ENCODE results near the gene CHEK1.

The CHEK1 gene

DNA sequence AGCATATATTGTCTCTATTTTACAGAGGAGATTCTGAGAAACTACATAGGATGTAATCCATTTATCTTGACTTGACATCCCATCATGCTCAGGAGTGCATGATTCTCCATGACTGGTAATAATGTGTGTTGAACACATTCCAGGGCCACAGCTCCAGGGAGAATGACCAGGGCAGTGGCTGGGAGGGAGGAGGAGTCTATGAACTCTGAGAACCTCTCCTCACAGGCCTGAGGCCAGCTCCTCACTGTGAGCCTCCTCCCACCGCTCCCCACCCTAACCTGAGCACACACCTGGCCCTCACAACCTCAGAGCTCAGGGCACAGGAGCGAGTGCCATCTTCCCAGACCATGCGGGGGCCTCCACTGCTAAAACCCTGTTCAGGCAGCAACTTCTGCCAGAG is 63.7 kb downstream of the CHEK1 start:
- H3K4me3 ChIP-seq (ENCODE audit: low read depth, low read length) = no peak overlapping the region
- DNase-seq (ENCODE audit: low read depth) = no peak
- TF ChIP-seq, protein P1, sequence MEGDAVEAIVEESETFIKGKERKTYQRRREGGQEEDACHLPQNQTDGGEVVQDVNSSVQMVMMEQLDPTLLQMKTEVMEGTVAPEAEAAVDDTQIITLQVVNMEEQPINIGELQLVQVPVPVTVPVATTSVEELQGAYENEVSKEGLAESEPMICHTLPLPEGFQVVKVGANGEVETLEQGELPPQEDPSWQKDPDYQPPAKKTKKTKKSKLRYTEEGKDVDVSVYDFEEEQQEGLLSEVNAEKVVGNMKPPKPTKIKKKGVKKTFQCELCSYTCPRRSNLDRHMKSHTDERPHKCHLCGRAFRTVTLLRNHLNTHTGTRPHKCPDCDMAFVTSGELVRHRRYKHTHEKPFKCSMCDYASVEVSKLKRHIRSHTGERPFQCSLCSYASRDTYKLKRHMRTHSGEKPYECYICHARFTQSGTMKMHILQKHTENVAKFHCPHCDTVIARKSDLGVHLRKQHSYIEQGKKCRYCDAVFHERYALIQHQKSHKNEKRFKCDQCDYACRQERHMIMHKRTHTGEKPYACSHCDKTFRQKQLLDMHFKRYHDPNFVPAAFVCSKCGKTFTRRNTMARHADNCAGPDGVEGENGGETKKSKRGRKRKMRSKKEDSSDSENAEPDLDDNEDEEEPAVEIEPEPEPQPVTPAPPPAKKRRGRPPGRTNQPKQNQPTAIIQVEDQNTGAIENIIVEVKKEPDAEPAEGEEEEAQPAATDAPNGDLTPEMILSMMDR (IDR thresholded peaks at IDR 0.05; ENCODE audit: low read depth, low read length, missing control alignments) = no peak

DNA sequence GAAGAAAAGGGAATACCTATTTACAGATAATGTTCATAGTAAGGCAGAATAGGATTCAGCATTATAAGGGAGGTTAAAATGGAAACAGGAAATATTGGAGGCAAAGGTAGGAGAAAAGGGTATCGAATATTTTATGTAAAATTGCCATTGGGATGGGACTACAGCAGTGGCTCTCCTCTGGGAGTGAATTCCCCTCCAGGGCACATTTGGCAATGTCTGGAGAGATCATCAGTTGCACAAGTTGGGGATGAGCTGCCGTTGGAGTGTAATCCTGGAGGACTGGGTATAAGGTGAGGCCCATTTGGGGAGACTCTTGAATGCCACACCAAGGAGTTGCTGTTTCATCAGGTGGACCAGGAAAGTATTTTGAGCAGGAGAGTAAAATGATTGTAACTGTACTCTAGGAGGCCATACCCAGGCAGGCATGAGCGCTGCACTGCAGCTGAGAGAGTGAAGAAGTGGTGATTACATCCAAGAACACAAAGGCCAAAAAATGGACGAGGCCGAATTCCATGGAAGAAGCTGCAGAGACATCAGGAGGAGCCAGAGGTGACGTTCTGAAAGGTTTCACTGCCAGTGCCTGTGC is 64.4 kb downstream of the CHEK1 start:
- DNase-seq (ENCODE audit: low read depth) = no peak
- H3K4me3 ChIP-seq (ENCODE audit: low read depth, low read length) = no peak overlapping the region
- TF ChIP-seq, protein P1 (IDR thresholded peaks at IDR 0.05; ENCODE audit: low read depth, low read length, missing control alignments) = no peak

DNA sequence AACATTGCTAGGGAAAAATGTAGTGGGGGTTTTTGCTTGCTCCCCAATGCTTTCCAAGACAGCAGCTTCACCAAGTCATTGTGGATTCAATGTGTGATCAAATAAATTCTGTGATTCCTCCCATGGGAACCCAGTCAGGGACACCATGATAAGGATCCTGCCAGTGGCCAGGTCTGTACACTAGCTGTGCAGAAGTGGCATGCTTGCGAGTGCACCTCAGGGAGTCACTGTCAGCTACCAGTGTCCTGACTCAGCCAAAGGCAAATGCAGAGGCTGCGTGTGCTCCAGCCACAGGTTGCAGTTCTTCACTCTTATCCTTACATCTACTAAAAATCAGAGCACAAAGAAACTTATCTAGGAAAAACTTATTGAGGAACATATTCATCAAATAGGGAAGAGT is 65.0 kb downstream of the CHEK1 start:
- TF ChIP-seq, protein P1 (IDR thresholded peaks at IDR 0.05; ENCODE audit: low read depth, low read length, missing control alignments) = no peak
- no peak for DNase-seq (ENCODE audit: low read depth)
- H3K4me3 ChIP-seq (ENCODE audit: low read depth, low read length) = no peak overlapping the region

DNA sequence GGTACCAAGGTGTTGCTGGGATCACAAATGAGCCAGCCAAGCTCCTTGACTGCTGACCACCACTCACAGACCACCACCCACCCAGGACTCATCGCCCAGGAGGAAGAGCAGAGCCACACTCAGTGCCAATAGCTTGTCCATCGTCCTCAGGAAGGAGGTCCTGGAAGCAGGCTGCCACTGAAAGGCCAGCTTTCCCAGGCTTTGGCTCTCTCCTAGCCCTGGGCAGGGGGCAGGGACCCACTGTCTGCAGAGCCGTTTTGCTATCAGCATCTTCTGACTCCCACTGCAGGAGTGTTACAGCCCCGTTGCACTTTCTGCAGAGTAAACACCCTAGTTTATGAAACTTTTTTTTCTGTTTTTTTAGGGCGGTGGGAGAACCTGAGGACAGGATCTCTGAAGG is 67.9 kb downstream of the CHEK1 start:
- TF ChIP-seq, protein P1 (IDR thresholded peaks at IDR 0.05; ENCODE audit: low read depth, low read length, missing control alignments) = no peak
- no peak overlapping the region for H3K4me3 ChIP-seq (ENCODE audit: low read depth, low read length)
- DNase-seq (ENCODE audit: low read depth) = no peak

DNA sequence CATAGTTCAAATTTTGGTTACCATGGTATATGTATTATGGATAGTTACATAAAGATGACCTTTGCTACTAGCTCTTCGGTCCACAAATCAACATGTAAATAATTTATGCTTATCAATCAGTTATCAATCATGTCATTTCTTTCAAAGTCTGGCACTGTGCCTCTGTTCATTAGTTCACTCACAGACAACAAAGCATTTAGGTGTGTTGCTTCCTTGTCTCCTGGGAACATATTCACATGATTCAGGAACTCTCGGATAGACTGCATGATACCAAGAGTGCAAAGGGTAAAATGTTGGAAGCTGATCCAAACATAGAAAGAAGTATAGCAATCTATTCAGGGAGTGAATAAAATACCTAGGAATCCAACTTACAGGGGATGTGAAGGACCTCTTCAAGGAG is 70.0 kb downstream of the CHEK1 start:
- TF ChIP-seq, protein P1 (IDR thresholded peaks at IDR 0.05; ENCODE audit: low read depth, low read length, missing control alignments) = no peak

DNA sequence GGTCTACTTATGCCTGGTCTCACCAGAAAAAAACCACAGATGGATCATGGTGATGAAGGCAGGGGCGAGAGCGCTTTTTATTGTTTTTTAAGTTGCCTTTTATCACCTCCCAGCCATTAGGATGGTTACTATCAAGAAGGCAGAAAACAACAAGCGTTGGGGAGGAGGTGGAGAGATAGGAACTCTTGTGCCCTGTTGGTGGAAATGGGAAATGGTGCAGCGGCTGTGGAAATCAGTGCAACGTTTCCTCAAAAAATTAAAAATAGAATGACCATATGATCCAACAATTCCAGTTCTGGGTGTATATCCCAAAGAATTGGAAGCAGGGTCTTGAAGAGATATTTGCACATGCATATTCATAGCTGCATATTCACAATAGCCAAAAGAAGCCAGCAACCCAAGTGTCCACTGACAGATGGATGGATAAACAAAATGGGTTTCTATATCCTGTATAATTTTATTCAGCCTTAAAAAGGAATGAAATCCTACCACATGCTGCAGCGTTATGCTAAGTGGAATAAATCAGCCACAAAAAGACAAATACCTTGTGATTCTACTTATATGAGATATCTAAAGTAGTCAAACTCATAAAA is 76.2 kb downstream of the CHEK1 start:
- TF ChIP-seq, protein P1 (IDR thresholded peaks at IDR 0.05; ENCODE audit: low read depth, low read length, missing control alignments) = no peak
- no peak overlapping the region for H3K4me3 ChIP-seq (ENCODE audit: low read depth, low read length)

More for the DNA sequence above, 70.0 kb downstream of the CHEK1 start:
- DNase-seq (ENCODE audit: low read depth) = no peak
- no peak overlapping the region for H3K4me3 ChIP-seq (ENCODE audit: low read depth, low read length)

More for the DNA sequence above, 76.2 kb downstream of the CHEK1 start:
- no peak for DNase-seq (ENCODE audit: low read depth)
